Fibroblast of villous mesenchyme (primary cell): ENCODE measurements around the gene PRPH. TPM values are rescaled to one million over a fixed set of nuclear protein-coding genes. Genes with fewer than 3 reads are reported as not detected.

Experiments
- DNase-seq: peaks from one replicate; pipeline ENCODE4 v3.0.0-alpha.2; 2010; ENCODE audit warnings: low read depth
- H3K4me3 ChIP-seq: 2 replicates; pipeline ENCODE4 v1.5.1; 2011; ENCODE audit warnings: low read depth, mild to moderate bottlenecking, low read length
- total RNA-seq: library from RNA; depleted of rRNA; stranded (reverse); fragments of >200 nt; gene quantifications from 2 replicates; pipeline ENCODE4 v1.2.3, GENCODE V29; 2012
- TF ChIP-seq, protein P1 (sequence below): IDR thresholded peaks from 2 replicates; pipeline ENCODE4 v1.5.1; 2012; ENCODE audit warnings: low read depth, mild to moderate bottlenecking, low read length; ENCODE audit not compliant: insufficient read depth

Gene PRPH
- total RNA-seq, 1 donor: not detected

- no peak for DNase-seq
- TF ChIP-seq, protein P1, sequence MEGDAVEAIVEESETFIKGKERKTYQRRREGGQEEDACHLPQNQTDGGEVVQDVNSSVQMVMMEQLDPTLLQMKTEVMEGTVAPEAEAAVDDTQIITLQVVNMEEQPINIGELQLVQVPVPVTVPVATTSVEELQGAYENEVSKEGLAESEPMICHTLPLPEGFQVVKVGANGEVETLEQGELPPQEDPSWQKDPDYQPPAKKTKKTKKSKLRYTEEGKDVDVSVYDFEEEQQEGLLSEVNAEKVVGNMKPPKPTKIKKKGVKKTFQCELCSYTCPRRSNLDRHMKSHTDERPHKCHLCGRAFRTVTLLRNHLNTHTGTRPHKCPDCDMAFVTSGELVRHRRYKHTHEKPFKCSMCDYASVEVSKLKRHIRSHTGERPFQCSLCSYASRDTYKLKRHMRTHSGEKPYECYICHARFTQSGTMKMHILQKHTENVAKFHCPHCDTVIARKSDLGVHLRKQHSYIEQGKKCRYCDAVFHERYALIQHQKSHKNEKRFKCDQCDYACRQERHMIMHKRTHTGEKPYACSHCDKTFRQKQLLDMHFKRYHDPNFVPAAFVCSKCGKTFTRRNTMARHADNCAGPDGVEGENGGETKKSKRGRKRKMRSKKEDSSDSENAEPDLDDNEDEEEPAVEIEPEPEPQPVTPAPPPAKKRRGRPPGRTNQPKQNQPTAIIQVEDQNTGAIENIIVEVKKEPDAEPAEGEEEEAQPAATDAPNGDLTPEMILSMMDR: no peak
- peak within 1 kb of the TSS; percentile 51 for H3K4me3 ChIP-seq
Observed at GRCh38 chr12:49346659-49347310, 51.8 kb downstream of the PRPH start, which contains the start of gene DNAJC22. DNAJC22 (plus strand) TSS chr12:49346888; CDS start chr12:49348873, 1,985 bp downstream.

DNA sequence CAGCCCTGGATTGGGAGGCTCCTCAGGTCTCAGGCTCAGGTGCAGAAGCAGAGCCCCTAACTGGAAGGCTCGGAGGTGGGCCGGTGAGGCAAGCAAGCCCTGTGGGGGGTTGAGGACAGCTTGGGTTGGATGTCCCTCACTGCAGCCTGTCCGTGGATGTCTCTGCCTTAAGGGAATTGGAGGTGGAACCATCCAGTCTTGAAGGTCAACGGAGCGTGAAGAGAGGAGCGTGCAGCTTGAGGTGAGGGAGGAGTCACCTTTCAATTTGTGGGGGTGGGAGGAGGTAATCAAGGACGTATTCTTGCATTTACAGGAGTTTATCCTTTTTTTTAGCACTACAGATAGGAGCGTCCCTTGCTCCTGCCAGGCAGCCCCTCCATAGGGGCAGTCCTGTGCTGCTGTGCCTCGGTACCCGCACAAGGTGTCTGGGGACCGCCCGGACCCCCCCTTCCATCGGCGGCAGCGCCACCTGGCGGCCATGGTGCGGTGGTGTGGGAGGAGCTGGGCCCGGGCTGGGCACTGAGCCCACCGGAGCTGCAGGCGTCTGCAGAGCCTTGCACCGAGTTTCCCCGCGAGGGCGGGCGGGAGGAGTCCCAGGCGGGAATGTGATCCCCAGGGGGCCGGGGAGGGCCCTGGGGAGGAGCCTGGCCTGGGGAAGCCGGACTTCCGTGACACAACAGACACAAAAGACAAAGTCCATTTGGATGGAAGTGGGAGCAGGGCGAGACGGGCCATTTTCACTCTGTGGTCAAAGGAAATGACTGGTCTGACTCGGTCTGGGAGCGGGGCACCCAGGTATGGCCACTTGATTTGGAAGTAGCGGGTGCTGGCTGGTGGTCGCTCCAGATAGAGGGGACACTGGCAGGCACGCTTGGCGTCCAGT, 52.6 kb downstream of the PRPH start:
- TF ChIP-seq, protein P1: peak; percentile 91
- DNase-seq: peak; percentile 84

More for the DNA sequence above, 52.6 kb downstream of the PRPH start:
- H3K4me3 ChIP-seq: peak overlapping the region; percentile 51

Other genes with a start within 250 kb of the PRPH start
- gene KMT2D, start 234.4 kb upstream of the PRPH start, total RNA-seq: 32.2 and 37.1 TPM in 2 replicates
- gene RHEBL1, start 225.2 kb upstream of the PRPH start, total RNA-seq: 0.64 and 0.86 TPM in 2 replicates
- not detected in 2 replicates for gene DHH, start 200.3 kb upstream of the PRPH start, total RNA-seq
- gene LMBR1L, start 184.3 kb upstream of the PRPH start, total RNA-seq: 47.9 and 71.2 TPM in 2 replicates
- 1,457 and 1,471 TPM in 2 replicates for gene TUBA1B, start 163.8 kb upstream of the PRPH start, total RNA-seq
- 834 and 982 TPM in 2 replicates for gene TUBA1A, start 106.1 kb upstream of the PRPH start, total RNA-seq
- gene TUBA1C, start 30.1 kb upstream of the PRPH start, total RNA-seq: 376 and 609 TPM in 2 replicates
- 11.3 and 14.7 TPM in 2 replicates for gene TROAP, start 28.1 kb downstream of the PRPH start, total RNA-seq
- under 0.01 TPM in 1 of 2 replicates, not detected in the other for gene C1QL4, start 42.0 kb downstream of the PRPH start, total RNA-seq
- gene DNAJC22, start 51.7 kb downstream of the PRPH start, total RNA-seq: 1.7 and 2.6 TPM in 2 replicates
- 30.6 and 32.4 TPM in 2 replicates for gene SPATS2, start 72.3 kb downstream of the PRPH start, total RNA-seq
- under 0.01 TPM in 2 replicates for gene KCNH3, start 243.9 kb downstream of the PRPH start, total RNA-seq